ENCODE measurements around the gene BAIAP2. TPM values are rescaled to one million over a fixed set of nuclear protein-coding genes. Genes with fewer than 3 reads are reported as not detected.

BAIAP2 gene
- total RNA-seq, 1 donor from 2014 or later = 113 TPM

GRCh38 chr17:81059026-81059425 lies 24.1 kb downstream of the BAIAP2 start:
- no peak for DNase-seq (ENCODE audit: extremely low spot score in 2 of 2)
- TF ChIP-seq POLR2AphosphoS5 (IDR thresholded peaks at IDR 0.05; ENCODE audit: insufficient read depth in 1 of 2, low read depth in 1 of 2) (no peak), POLR2A (IDR thresholded peaks at IDR 0.05) (no peak), CTCF (IDR thresholded peaks at IDR 0.05) (no peak)
- Histone ChIP-seq H3K9me3 (no peaks in the 10 kb centered on the region), H3K4me3 (no peak overlapping the region), H3K36me3 (peaks cover 0 to 6% of the 10 kb centered on the region in 2 donors), H3K4me1 (peaks cover 54% of the 10 kb centered on the region), H3K27ac (peak overlapping the region; percentile 87), H3K27me3 (no peaks in the 10 kb centered on the region)
- intact Hi-C loops (cut with DNase I) = no loop called here

- TF ChIP-seq POLR2AphosphoS5 (IDR thresholded peaks at IDR 0.05; ENCODE audit: insufficient read depth in 1 of 2, low read depth in 1 of 2) (no peak), POLR2A (IDR thresholded peaks at IDR 0.05) (no peak), CTCF (IDR thresholded peaks at IDR 0.05) (no peak)
- Histone ChIP-seq H3K27ac (peak overlapping the region; percentile 87), H3K36me3 (peaks cover 0 to 6% of the 10 kb centered on the region in 2 donors), H3K4me1 (peaks cover 67% of the 10 kb centered on the region), H3K9me3 (no peaks in the 10 kb centered on the region), H3K27me3 (no peaks in the 10 kb centered on the region), H3K4me3 (no peak overlapping the region)
- intact Hi-C loops (cut with DNase I) = no loop called here
- DNase-seq (ENCODE audit: extremely low spot score in 2 of 2) = no peak
Observed at GRCh38 chr17:81060416-81060815, 25.5 kb downstream of the BAIAP2 start.

- Histone ChIP-seq H3K36me3 (peaks cover 0 to 6% of the 10 kb centered on the region in 2 donors), H3K27me3 (no peaks in the 10 kb centered on the region), H3K4me3 (no peak overlapping the region), H3K4me1 (peaks cover 71% of the 10 kb centered on the region), H3K27ac (peak overlapping the region; percentile 87), H3K9me3 (no peaks in the 10 kb centered on the region)
- intact Hi-C loops (cut with DNase I) = no loop called here
- no peak for DNase-seq (ENCODE audit: extremely low spot score in 2 of 2)
- TF ChIP-seq CTCF (IDR thresholded peaks at IDR 0.05) (no peak), POLR2A (IDR thresholded peaks at IDR 0.05) (no peak), POLR2AphosphoS5 (IDR thresholded peaks at IDR 0.05; ENCODE audit: insufficient read depth in 1 of 2, low read depth in 1 of 2) (no peak)
Observed at GRCh38 chr17:81061027-81061735, 26.2 kb downstream of the BAIAP2 start.

GRCh38 chr17:81062014-81062780 lies 27.2 kb downstream of the BAIAP2 start:
- H3K36me3 ChIP-seq = peaks cover 0 to 6% of the 10 kb centered on the region in 2 donors
- no peak overlapping the region for H3K4me3 ChIP-seq
- no peak overlapping the region for H3K27ac ChIP-seq
- H3K9me3 ChIP-seq = no peaks in the 10 kb centered on the region
- H3K4me1 ChIP-seq = peaks cover 70% of the 10 kb centered on the region
- TF ChIP-seq CTCF (IDR thresholded peaks at IDR 0.05) (no peak), POLR2AphosphoS5 (IDR thresholded peaks at IDR 0.05; ENCODE audit: insufficient read depth in 1 of 2, low read depth in 1 of 2) (no peak), POLR2A (IDR thresholded peaks at IDR 0.05) (no peak)
- intact Hi-C loops (cut with DNase I) = no loop called here
- H3K27me3 ChIP-seq = no peaks in the 10 kb centered on the region
- DNase-seq (ENCODE audit: extremely low spot score in 2 of 2) = no peak
